Stimulated activated CD4-positive, alpha-beta T cell treated with anti-CD3 and anti-CD28 coated beads, Interleukin-1b, Interleukin-23, amount 100 ng/mL, for 4 hours (primary cell): ENCODE measurements around the gene CXCL9.
"Not testable (repeated sequence)": the region's sequence is repeated elsewhere in the genome, so short reads cannot be mapped to it uniquely, and the experiment has no call there.

ENCODE experiments used
- DNase-seq, 2 donors: peaks; one replicate each; pipeline ENCODE4 v3.0.0-alpha.2; 2020; ENCODE audit warnings: low read depth in 2 of 2

Gene CXCL9

GRCh38 chr4:76011700-76012387, 4.5 kb upstream of the CXCL9 start:
- DNase-seq: no peak

GRCh38 chr4:76011018-76011670, 3.8 kb upstream of the CXCL9 start:
- DNase-seq: no peak

GRCh38 chr4:76010576-76010975, 3.3 kb upstream of the CXCL9 start:
- DNase-seq: no peak

GRCh38 chr4:76009311-76009710, 2.0 kb upstream of the CXCL9 start:
- no peak for DNase-seq

GRCh38 chr4:76003620-76004019, 3.7 kb downstream of the CXCL9 start:
- DNase-seq: no peak

- no peak for DNase-seq
Measured at GRCh38 chr4:76003035-76003434, 4.3 kb downstream of the CXCL9 start.

GRCh38 chr4:76002176-76002575, 5.1 kb downstream of the CXCL9 start:
- no peak for DNase-seq

- no peak for DNase-seq
Measured at GRCh38 chr4:76001700-76002099, 5.6 kb downstream of the CXCL9 start.

- DNase-seq: no peak
Measured at GRCh38 chr4:76000279-76000678, 7.0 kb downstream of the CXCL9 start.

- not testable (repeated sequence) for DNase-seq
Measured at GRCh38 chr4:75998525-75999147, 8.7 kb downstream of the CXCL9 start.

GRCh38 chr4:75997946-75998345, 9.4 kb downstream of the CXCL9 start:
- DNase-seq: no peak

GRCh38 chr4:75997081-75997480, 10.2 kb downstream of the CXCL9 start:
- no peak for DNase-seq

GRCh38 chr4:75995727-75996126, 11.6 kb downstream of the CXCL9 start:
- DNase-seq: peak in 1 of 2 donors; percentile 3

GRCh38 chr4:75992462-75992861, 14.8 kb downstream of the CXCL9 start:
- DNase-seq: no peak

- DNase-seq: no peak
Measured at GRCh38 chr4:75989846-75990528, 17.3 kb downstream of the CXCL9 start.

- no peak for DNase-seq
Measured at GRCh38 chr4:75985116-75985515, 22.2 kb downstream of the CXCL9 start.

- no peak for DNase-seq
Measured at GRCh38 chr4:75980576-75980975, 26.7 kb downstream of the CXCL9 start.

- no peak for DNase-seq
Measured at GRCh38 chr4:75976177-75976576, 31.1 kb downstream of the CXCL9 start.

GRCh38 chr4:75973766-75974165, 33.5 kb downstream of the CXCL9 start:
- no peak for DNase-seq

GRCh38 chr4:75968084-75968483, 39.2 kb downstream of the CXCL9 start:
- DNase-seq: no peak

- DNase-seq: no peak
Measured at GRCh38 chr4:75963558-75963957, 43.8 kb downstream of the CXCL9 start.

GRCh38 chr4:75962072-75962471, 45.2 kb downstream of the CXCL9 start:
- not testable (repeated sequence) for DNase-seq

GRCh38 chr4:75958546-75958945, 48.8 kb downstream of the CXCL9 start:
- DNase-seq: not testable (repeated sequence)
